GM23248 (cell line): ENCODE data around the gene FRMPD4. TPM values are rescaled to one million over a fixed set of nuclear protein-coding genes. Genes with fewer than 3 reads are reported as not detected.

Source experiments
- DNase-seq: peaks from one replicate; pipeline ENCODE4 v3.0.0-alpha.2; 2015
- H2AFZ ChIP-seq: fragments of 200-600 bp; sonication (generic); 2 replicates; pipeline ENCODE4 v1.6.1; 2016; ENCODE audit warnings: antibody characterized with exemption
- H3F3A ChIP-seq: fragments of 200-600 bp; sonication (generic); 2 replicates; pipeline ENCODE4 v1.6.1; 2016; ENCODE audit warnings: mild to moderate bottlenecking, antibody characterized with exemption, mixed run types; ENCODE audit not compliant: insufficient read depth
- H3K27ac ChIP-seq: fragments of 200-600 bp; sonication (generic); 2 replicates; pipeline ENCODE4 v1.5.1; 2016; ENCODE audit warnings: mild to moderate bottlenecking
- H3K27me3 ChIP-seq: fragments of 200-600 bp; sonication (generic); replicated peaks from 2 replicates; pipeline ENCODE4 v1.6.1; 2016; ENCODE audit warnings: mild to moderate bottlenecking; ENCODE audit not compliant: insufficient read depth
- H3K36me3 ChIP-seq: fragments of 200-600 bp; sonication (generic); 2 replicates; pipeline ENCODE4 v1.6.1; 2016; ENCODE audit warnings: low read depth, mild to moderate bottlenecking
- H3K4me1 ChIP-seq: fragments of 200-600 bp; sonication (generic); 2 replicates; pipeline ENCODE4 v1.6.1; 2016; ENCODE audit warnings: mild to moderate bottlenecking; ENCODE audit not compliant: insufficient read depth
- H3K4me2 ChIP-seq: fragments of 200-600 bp; sonication (generic); one replicate; pipeline ENCODE4 v1.6.1; 2016; ENCODE audit warnings: mild to moderate bottlenecking; ENCODE audit not compliant: unreplicated experiment
- H3K4me3 ChIP-seq: fragments of 200-600 bp; sonication (generic); 2 replicates; pipeline ENCODE4 v1.5.1; 2016; ENCODE audit warnings: mild to moderate bottlenecking
- H3K79me2 ChIP-seq: fragments of 200-600 bp; sonication (generic); 2 replicates; pipeline ENCODE4 v1.6.1; 2016; ENCODE audit warnings: mild to moderate bottlenecking; ENCODE audit not compliant: insufficient read depth
- H3K9ac ChIP-seq: fragments of 200-600 bp; sonication (generic); 2 replicates; pipeline ENCODE4 v1.6.1; 2016; ENCODE audit warnings: mild to moderate bottlenecking
- H3K9me2 ChIP-seq: fragments of 200-600 bp; sonication (generic); 2 replicates; pipeline ENCODE4 v1.6.1; 2016; ENCODE audit warnings: mixed run types, mild to moderate bottlenecking, moderate library complexity; ENCODE audit not compliant: insufficient read depth
- H3K9me3 ChIP-seq: fragments of 200-600 bp; sonication (generic); one replicate; pipeline ENCODE4 v1.6.1; 2017; ENCODE audit warnings: low read depth
- H4K20me1 ChIP-seq: fragments of 200-600 bp; sonication (generic); 2 replicates; pipeline ENCODE4 v1.6.0; 2016; ENCODE audit not compliant: insufficient read depth
- EZH2 ChIP-seq: fragments of 200-600 bp; sonication (generic); IDR thresholded peaks from 2 replicates; pipeline ENCODE4 v1.6.1; 2018; ENCODE audit warnings: antibody characterized with exemption, mild to moderate bottlenecking; ENCODE audit not compliant: insufficient read depth, poor library complexity, severe bottlenecking
- EZH2phosphoT487 ChIP-seq: fragments of 200-600 bp; sonication (generic); IDR thresholded peaks from 2 replicates; pipeline ENCODE4 v1.6.1; 2018; ENCODE audit warnings: antibody characterized with exemption, moderate library complexity, mild to moderate bottlenecking, low read depth; ENCODE audit not compliant: insufficient read depth
- WGBS, 2 experiments: methylation state at CpG; one replicate each; pipeline ENCODE4 v1.1.6; 2015 to 2017; ENCODE audit warnings: low lambda C conversion rate in 2 of 2, low coverage in 1 of 2; ENCODE audit errors: missing lambda C conversion rate in 2 of 2; 5-methylcytosine and 5-hydroxymethylcytosine counted together
- in situ Hi-C: fragments of 300-500 bp; cut with MboI; formaldehyde crosslinking; loops from 2 replicates; pipeline ENCODE4 v1.15.0; 2020
- polyA plus RNA-seq: library from polyadenylated mRNA; unstranded; fragments of >200 nt; fragmentation: Nextera tagmentation; extraction: Ambion mirVana; gene quantifications from 2 replicates; pipeline ENCODE4 v1.2.1, GENCODE V29; 2016
- total RNA-seq: library from RNA; depleted of rRNA; stranded (reverse); fragments of >200 nt; shearing (Covaris generic); gene quantifications from 2 replicates; pipeline ENCODE4 v1.2.3, GENCODE V29; 2014

Gene FRMPD4
- total and polyA plus RNA-seq, 2 experiments from 2014 or later, result 0.04 TPM; not detected in 1

DNA sequence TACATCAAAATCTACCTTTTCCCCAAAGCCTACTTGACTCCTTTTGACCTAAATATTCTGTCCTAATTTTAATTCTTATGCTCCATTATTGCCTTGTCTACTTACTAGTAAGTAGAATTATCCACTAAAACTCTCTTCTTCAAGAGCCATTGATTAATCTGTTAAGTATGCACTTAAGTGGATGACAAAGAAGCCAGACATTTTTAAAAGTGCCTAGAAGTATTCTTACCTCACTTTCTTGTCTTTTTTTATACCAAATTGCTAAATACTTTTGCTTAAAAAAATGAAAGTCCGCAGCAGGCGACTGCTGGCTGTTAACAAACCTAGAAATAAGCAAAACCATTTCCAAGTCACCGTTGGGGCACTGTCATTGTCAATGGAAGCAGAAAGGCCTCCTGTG is 20.1 kb upstream of the FRMPD4 start:
- H3K36me3 ChIP-seq, result no peaks in the 10 kb centered on the region
- H3K4me2 ChIP-seq, result no peak overlapping the region
- in situ Hi-C loops, result no loop called here
- H3K9me2 ChIP-seq, result no peaks in the 10 kb centered on the region
- H2AFZ ChIP-seq, result no peak overlapping the region
- TF ChIP-seq EZH2phosphoT487 (no peak), EZH2 (no peak)
- H3K27ac ChIP-seq, result no peak overlapping the region
- H3K27me3 ChIP-seq, result no peaks in the 10 kb centered on the region
- H3K9ac ChIP-seq, result no peak overlapping the region
- H3K9me3 ChIP-seq, result no peaks in the 10 kb centered on the region
- no peaks in the 10 kb centered on the region for H3K79me2 ChIP-seq
- no peaks in the 10 kb centered on the region for H4K20me1 ChIP-seq
- no peaks in the 10 kb centered on the region for H3F3A ChIP-seq
- DNase-seq, result no peak
- WGBS, 2 experiments, result 7 to 17% methylated on average over 3 of the region's 3 CpGs
- H3K4me1 ChIP-seq, result no peaks in the 10 kb centered on the region
- no peak overlapping the region for H3K4me3 ChIP-seq

DNA sequence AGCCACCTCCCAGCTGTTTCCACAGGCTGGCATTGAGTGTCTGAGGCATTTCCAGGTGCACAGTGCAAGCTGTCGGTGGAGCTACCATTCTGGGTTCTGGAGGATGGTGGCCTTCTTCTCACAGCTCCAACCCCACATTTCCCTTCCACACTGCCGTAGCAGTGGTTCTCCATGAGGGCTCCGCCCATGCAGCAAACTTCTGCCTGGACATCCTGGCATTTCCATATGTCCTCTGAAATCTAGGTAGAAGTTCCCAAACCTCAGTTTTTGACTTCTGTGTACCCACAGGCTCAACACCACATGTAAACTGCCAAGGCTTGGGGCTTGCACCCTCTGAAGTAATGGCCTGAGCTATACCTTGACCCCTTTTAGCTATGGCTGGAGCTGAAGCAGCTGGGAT is 10.3 kb upstream of the FRMPD4 start:
- Histone ChIP-seq H3K4me1 (no peaks in the 10 kb centered on the region), H3K4me3 (no peak overlapping the region), H3K4me2 (no peak overlapping the region), H3K9me3 (no peaks in the 10 kb centered on the region), H3K27ac (no peak overlapping the region), H3K9ac (no peak overlapping the region), H3K36me3 (no peaks in the 10 kb centered on the region), H3F3A (no peaks in the 10 kb centered on the region), H3K79me2 (no peaks in the 10 kb centered on the region), H2AFZ (no peak overlapping the region), H3K27me3 (no peaks in the 10 kb centered on the region), H4K20me1 (no peaks in the 10 kb centered on the region), H3K9me2 (no peaks in the 10 kb centered on the region)
- no peak for DNase-seq
- in situ Hi-C loops, result no loop called here
- no peak for TF ChIP-seq EZH2
- no peak for TF ChIP-seq EZH2phosphoT487
- WGBS, 2 experiments, result 8 to 23% methylated on average over 2 to 3 of the region's 3 CpGs

DNA sequence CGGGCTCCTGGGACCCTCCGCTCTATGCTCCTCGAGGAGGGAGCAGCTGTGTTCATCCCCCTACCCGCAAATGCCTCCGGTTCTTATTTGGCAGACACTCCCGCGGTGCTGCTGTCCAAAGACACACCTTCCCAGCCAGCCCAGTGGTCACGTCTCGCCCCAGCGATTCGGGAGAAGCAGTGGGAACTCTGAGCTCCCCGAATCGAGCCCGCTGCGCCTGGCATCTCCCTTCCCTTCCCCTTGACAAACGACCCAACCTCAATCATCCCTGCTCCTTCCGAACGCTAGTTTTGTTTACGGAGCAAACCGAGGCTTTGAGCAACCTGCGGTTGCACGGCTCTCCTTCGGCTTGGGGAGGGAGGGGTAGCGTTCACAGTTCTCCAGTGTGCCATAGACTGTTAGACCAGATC is 317 bp upstream of the FRMPD4 start:
- Histone ChIP-seq H3K79me2 (no peaks in the 10 kb centered on the region), H3K9me2 (no peaks in the 10 kb centered on the region), H3K4me1 (no peaks in the 10 kb centered on the region), H3K4me2 (no peak overlapping the region), H3K4me3 (no peak overlapping the region), H3K27me3 (no peaks in the 10 kb centered on the region), H3K36me3 (no peaks in the 10 kb centered on the region), H3K9ac (no peak overlapping the region), H3K27ac (no peak overlapping the region), H2AFZ (no peak overlapping the region), H4K20me1 (no peaks in the 10 kb centered on the region), H3K9me3 (no peaks in the 10 kb centered on the region), H3F3A (no peaks in the 10 kb centered on the region)
- TF ChIP-seq EZH2phosphoT487 (no peak), EZH2 (no peak)
- WGBS, 2 experiments, result 1 to 2% methylated on average over 14 to 24 of the region's 24 CpGs
- no peak for DNase-seq
- in situ Hi-C loops, result no loop called here

DNA sequence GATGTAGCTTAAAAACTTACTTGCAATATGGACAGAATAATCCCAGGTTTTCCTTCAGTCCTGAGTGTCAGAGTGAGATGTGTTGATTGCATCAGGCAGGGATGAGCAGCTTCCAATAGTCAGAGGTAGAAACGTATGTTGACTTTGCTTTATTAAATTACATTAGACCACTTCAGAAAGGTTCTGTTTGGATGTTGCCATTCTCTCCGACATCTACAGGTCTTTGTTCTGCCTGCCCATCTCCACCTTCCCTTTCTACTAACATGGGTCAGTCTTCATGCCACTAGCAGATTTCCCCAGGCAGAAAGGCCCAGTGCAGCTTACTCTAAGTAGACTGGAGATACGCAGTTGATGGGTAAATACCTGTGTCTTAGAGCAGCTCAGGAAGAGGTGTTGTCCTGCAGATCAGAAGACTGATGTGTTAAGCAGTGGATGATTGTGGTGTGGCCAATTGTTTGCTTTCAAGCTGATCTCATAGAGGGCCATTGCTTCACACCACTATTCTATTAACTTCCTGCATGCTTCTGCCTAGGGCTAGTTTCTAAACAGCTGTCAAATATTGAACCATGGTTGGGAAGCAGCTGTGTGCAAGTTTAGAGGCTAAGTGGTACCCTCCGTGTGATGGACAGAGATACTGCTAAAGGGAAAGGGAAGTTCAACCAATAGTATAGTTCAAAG is 1.8 kb downstream of the FRMPD4 start:
- Histone ChIP-seq H3K36me3 (no peaks in the 10 kb centered on the region), H3K79me2 (no peaks in the 10 kb centered on the region), H3K9ac (no peak overlapping the region), H3K4me2 (no peak overlapping the region), H3K27ac (no peak overlapping the region), H3F3A (no peaks in the 10 kb centered on the region), H3K4me3 (no peak overlapping the region), H4K20me1 (no peaks in the 10 kb centered on the region), H3K9me3 (no peaks in the 10 kb centered on the region), H3K9me2 (no peaks in the 10 kb centered on the region), H3K27me3 (no peaks in the 10 kb centered on the region), H3K4me1 (no peaks in the 10 kb centered on the region), H2AFZ (no peak overlapping the region)
- in situ Hi-C loops, result no loop called here
- 28 to 35% methylated on average over 4 of the region's 4 CpGs for WGBS, 2 experiments
- TF ChIP-seq EZH2, result no peak
- TF ChIP-seq EZH2phosphoT487, result no peak
- DNase-seq, result no peak

DNA sequence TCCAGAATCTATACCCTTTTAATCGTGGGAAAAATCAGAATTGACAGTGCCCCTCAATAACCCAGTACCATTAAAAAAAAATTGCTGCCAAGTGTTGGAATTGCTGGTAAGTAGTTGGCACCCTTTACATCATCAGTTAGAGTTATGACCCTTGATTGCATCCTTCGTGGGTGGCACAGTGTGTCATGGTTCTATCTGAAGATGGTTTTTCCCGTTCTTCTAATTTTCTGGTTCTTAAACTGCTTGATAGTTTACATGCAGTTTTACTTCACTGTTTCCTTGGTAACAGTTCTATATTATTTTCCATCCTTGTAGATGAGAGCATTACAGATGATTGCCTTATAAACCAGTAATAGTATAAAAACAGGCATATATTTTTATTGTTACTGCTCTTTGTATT is 3.2 kb downstream of the FRMPD4 start:
- TF ChIP-seq EZH2 (no peak), EZH2phosphoT487 (no peak)
- WGBS, 2 experiments, result 6 to 10% methylated on average over 3 of the region's 3 CpGs
- H3K9me3 ChIP-seq, result no peaks in the 10 kb centered on the region
- no peaks in the 10 kb centered on the region for H3K36me3 ChIP-seq
- no peak overlapping the region for H3K4me3 ChIP-seq
- no peak overlapping the region for H3K9ac ChIP-seq
- H3F3A ChIP-seq, result no peaks in the 10 kb centered on the region
- DNase-seq, result no peak
- H3K27ac ChIP-seq, result no peak overlapping the region
- H4K20me1 ChIP-seq, result no peaks in the 10 kb centered on the region
- no peak overlapping the region for H3K4me2 ChIP-seq
- no peaks in the 10 kb centered on the region for H3K79me2 ChIP-seq
- H3K27me3 ChIP-seq, result no peaks in the 10 kb centered on the region
- in situ Hi-C loops, result no loop called here
- H2AFZ ChIP-seq, result no peak overlapping the region
- H3K9me2 ChIP-seq, result no peaks in the 10 kb centered on the region
- H3K4me1 ChIP-seq, result no peaks in the 10 kb centered on the region
